ENCODE data around the gene NKAIN4.

GRCh38 chr20:63297371-63297781 lies 43.1 kb upstream of the NKAIN4 start:
- TF ChIP-seq, protein P1, sequence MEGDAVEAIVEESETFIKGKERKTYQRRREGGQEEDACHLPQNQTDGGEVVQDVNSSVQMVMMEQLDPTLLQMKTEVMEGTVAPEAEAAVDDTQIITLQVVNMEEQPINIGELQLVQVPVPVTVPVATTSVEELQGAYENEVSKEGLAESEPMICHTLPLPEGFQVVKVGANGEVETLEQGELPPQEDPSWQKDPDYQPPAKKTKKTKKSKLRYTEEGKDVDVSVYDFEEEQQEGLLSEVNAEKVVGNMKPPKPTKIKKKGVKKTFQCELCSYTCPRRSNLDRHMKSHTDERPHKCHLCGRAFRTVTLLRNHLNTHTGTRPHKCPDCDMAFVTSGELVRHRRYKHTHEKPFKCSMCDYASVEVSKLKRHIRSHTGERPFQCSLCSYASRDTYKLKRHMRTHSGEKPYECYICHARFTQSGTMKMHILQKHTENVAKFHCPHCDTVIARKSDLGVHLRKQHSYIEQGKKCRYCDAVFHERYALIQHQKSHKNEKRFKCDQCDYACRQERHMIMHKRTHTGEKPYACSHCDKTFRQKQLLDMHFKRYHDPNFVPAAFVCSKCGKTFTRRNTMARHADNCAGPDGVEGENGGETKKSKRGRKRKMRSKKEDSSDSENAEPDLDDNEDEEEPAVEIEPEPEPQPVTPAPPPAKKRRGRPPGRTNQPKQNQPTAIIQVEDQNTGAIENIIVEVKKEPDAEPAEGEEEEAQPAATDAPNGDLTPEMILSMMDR (IDR thresholded peaks at IDR 0.05), result no peak
- no peak for TF ChIP-seq EZH2 (IDR thresholded peaks at IDR 0.05; ENCODE audit: borderline replicate concordance, insufficient read depth, low read depth, low read length, poor library complexity, severe bottlenecking)
